NCI-H1930 (cell line): ENCODE data around the gene TFF2.

Experiments used
- DNase-seq, 2 experiments: peaks; one replicate each; lab custom pipeline; 2025; lab: John Stamatoyannopoulos, UW

The TFF2 gene

DNA sequence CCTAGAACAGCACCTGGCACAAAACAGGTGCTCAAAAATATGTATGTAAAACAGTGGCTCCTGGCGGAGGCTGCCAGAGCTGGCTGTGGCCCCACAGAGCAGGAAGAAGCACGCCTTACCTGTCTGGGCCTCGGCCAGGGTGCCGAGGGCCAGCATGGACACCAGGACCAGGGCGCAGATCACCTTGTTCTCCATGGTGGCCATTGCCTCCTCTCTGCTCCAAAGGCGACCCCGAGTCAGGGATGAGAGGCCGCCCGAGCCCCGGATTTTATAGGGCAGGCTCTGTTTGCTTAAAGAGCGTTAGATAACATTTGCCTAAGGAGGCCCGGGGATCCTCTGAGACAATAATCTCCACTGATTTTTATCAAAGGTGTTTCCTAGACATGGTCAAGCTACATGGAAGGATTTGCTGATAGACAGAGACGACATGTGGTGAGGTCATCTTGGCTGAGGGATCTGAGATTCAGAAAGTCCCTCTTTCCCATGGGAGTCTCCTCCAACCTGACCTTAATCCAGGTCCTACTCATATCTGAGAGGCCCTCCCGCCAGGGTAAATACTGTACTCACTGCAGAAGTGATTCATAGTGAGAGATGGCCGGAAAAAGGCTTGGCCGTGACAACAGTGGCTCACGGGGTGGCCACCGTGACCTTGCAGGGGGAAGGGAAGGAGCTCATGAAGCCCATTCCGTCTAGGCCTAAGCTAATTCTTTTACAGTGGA is 15.7 kb upstream of the TFF2 start, which contains the start of gene TFF1:
Gene TFF1, minus strand, starts transcription at position 244 of the 719 bp plus-strand sequence. Its CDS starts 40 bp downstream, at position 204.
- no peak for DNase-seq

DNA sequence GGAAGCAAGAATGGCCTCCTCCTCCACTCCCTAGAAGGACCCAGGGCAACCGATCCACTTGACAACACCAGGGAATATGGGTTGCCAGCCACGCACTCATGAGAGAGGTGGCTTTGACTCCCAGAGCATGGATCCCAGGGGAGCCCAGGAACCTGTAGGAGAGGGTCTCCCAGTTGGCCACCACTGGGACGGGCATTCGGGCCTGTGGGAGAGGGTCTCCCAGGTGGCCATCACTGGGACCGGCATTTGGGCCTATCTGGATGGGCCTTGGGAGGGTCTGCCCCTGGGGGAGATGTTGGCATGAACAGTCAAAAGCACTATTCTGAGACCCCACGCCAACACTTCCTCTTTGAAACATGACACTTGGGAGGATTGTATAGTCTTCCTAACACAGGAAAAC is 15.0 kb upstream of the TFF2 start:
- DNase-seq = no peak

DNA sequence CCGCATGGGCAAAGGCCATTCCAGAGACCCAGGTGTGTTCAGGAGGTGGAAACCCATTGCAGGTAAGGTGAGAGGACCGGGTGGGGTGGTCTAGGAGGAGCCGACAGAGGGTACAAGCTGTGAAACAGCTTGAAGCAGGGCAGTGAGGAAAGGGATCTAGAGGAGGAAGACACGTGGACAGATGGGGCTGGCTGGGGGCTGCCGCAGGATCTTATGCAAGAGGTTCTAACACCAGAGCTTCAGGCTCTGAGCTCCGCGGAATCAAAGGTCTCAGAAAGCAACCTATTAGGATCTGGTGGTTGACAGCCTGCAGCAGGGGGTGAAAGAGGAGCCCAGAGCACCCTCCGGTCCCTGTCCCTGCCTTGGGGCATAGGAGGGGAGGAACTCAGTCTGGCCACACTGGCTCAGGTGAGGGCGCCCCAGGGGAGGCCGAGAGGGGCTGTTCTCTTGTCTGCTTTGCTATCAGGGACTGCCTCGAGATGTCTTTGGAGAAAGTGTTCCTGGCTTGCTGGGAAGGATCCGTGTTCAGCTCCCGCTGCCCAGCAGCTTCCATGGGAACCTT is 13.6 kb upstream of the TFF2 start:
- DNase-seq = no peak

DNA sequence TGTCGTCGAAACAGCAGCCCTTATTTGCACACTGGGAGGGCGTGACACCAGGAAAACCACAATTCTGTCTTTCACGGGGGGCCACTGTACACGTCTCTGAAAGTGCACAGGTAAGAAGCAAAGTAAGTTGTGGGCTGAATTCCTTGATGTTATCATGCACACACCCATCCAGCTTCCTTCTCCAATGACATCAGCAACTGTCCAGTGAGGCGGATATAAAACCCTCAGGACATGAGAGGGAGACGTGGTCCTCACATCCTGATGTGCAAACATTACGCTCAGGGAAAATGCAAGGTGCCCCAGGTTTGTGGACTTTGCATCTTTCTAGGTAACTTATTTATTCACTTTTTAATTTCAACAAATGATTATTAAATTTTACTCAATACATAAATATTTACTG is 12.5 kb upstream of the TFF2 start:
- DNase-seq = no peak

DNA sequence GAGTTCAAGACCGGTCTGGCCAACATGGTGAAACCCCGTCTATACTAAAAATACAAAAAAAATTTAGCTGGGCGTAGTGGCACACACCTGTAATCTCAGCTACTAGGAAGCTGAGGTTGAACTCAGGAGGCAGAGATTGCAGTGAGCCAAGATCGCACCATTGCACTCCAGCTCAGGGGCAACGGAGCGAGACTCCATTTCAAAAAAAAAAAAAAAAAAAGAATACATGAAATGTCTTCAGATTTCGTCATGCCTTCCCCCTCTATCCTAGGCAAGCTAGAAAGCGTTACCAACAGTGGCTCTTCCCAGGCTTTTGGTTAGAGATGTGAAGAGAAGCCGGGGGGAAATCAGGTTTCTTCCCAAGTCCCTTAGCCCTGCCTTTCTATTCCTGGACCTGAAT is 11.9 kb upstream of the TFF2 start:
- DNase-seq = no peak

DNA sequence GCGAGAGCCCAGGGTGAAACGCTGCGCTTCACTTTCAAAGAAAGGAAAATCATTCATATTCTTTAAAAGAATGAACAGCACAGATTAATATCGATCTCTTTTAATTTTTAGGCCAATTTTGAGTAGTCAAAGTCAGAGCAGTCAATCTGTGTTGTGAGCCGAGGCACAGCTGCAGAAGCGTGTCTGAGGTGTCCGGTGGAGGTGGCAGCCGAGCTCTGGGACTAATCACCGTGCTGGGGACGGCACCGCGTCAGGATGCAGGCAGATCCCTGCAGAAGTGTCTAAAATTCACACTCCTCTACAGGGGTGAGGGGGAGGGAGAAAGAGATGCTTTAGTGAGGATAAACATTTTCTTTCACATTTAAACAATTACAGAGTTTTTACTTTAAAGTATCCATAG is 11.4 kb upstream of the TFF2 start:
- DNase-seq = no peak

DNA sequence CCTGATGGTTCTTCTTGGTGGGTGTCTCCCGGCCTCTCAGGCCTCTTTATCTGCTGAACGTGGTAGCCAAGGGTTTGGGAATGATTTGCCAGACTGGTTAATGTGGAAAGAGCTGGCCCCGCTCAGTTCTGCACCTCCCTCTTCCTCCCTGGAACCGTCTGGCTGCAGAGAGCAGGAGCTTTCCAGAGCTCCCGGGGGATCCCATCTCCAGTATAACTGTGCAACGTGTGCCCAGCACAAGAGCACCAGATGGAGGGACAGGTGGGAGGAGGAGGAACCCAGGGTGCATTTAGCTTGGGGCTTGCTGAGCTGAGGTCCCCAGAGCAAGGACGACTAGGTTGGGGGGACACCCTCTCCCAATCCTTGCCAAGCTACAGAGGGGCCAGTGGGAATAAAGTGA is 10.5 kb upstream of the TFF2 start:
- DNase-seq = no peak

DNA sequence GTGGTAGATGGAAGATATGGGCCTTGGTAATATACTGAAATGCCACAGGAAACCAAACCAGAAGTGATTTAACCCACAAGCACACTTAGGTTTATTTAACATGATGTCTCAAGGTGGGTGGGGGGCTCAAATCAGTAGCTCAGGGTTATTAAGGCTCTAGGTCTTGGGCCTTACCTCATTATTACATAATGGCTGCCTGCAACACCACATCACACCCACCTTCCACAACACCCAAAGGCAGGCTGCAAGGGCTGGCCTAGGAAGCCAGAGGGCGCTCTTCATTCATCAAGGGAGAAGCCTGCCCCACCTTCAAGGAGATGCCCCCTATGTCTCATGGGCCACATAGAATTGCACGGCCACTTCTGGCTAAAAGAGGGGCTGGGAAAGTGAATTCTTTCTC is 9.5 kb upstream of the TFF2 start:
- no peak for DNase-seq

DNA sequence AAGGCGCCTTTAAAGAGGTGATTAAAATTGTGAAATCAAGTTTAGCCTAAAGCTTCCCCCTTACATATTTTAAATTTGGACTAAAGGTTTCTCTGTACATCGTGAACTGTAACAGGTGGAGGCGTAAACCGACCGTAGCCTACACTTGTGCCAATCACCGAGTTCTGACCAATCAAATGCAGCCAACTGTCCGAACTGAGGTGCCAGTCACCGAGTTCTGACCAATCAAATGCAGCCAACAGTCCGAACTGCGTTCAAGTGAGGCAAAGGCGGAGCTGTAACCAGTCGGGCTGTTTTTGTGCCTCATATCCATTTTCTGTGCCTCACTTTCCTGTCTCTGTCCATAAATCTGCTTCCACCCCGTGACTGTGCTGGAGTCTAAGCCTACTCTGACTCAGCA is 8.1 kb upstream of the TFF2 start:
- DNase-seq = no peak

DNA sequence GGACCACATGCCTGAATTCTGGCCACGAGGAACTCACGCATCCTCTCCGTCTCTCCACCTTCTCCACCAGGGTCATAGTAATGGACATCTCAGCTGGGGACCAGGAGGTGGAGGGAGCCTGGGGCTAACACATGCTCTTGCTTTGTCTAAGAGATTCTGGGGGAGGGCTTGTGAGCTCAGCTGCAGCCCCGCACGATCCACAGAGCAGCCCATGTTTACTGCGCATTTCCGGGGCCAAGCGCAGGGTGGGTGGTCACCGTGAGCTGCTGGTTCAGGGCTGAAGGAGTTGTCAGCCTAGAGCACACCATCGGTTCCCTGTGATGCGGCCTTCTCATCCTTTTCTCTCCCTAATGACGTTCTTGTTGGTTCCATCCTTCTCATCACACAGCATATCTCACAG is 7.5 kb upstream of the TFF2 start:
- DNase-seq = no peak

DNA sequence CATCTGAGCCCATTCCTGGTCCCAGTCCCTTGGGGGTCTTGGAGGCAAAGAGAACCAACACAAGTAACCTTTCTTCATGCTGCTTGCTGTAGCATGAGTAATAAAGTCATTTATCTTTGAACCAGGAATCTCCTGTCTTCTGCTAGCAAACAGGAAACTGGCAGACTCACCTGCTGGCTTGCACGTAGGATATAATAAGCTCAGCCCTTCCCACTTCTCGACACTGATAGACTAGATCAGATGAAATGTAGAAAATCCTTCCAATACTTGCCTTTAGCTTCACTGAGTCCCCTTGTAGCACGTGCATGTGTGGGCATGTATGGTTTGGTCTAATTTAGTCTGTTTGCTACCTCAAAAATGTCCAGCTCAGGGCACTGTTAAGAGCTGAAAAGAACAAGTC is 6.5 kb upstream of the TFF2 start:
- DNase-seq = no peak

DNA sequence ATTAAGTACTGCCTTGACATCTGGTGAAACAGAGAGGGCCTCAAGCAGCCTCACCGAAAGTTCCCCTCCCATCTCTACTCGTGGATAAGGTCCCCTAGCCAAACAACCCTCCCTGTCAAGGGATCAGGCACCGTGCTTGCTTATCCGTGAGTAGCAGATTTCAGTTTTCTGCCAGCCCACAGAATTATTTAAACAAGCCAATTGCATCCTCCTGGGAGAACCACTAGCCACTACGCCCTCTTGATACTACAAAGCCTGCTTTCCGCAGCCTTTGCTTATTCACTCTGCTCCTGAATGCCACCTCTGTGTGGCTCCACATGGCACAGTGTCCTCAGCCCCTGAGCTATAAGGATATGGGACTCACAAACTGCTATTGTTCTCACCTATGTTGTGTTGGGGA is 5.9 kb upstream of the TFF2 start:
- no peak for DNase-seq

DNA sequence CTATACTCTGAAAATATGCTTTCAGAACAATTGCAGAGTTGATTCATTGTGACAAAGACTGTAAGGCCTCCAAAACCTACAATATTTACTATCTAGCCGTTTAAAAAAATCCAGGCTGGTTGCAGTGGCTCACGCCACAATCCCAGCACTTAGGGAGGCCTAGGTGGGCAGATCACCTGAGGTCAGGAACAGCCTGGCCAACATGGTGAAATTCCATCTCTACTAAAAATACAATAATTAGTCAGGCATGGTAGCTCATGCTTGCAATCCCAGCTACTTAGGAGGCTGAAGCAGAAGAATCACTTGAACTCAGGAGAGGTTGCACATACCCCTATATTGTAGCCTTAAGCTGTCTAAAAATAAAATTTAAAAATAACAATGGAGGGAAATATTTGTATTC is 5.3 kb upstream of the TFF2 start:
- no peak for DNase-seq

DNA sequence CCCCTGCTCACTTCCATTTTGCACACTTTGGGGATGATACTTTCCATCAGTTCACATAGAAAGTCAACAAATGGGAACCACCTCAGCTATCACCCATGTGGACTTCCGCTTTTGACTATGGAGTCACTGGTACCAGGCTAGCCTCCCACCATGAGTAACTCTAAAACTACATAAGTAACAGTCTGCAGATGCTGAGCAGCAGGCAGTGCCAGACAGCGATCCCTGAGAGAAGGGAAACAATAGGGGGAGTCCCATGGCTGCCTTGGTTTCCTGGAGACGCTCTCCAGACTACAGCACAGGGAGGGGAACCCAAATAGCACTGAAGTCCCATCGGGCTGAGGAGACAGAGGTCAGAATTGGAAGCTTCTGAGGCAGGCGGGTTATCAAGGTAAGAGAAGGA is 2.8 kb upstream of the TFF2 start:
- DNase-seq = no peak

DNA sequence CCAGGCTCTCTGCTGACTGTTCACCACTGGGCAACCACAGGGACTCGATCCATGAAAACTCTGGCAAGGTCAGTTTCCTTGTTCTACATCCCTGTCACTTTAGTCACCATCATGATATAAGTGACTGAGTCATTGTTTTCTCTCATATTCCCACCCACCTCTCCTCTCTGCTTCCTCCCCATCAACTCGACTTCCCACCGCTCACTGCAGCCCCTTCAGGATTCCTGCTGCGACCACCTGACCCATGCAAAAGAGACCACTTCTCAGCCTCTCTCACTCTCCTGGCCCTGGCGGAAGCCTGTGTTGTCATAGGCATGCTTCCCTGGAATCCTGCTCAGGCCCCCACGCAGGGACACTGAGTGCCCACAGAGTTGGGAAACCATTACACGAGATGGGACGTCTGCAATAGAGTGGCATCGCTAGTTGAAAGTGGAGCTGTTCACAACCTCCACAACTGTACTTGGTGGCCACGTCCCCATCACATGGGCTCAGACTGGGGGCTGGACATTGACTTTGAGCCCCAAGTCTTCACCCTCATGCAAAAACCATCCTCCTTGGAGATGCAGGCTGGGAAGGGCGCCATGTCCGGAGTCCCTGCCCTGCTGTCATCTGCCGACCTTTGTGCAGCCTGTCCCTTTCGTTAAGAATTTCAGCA is 1.8 kb upstream of the TFF2 start:
- DNase-seq = no peak

DNA sequence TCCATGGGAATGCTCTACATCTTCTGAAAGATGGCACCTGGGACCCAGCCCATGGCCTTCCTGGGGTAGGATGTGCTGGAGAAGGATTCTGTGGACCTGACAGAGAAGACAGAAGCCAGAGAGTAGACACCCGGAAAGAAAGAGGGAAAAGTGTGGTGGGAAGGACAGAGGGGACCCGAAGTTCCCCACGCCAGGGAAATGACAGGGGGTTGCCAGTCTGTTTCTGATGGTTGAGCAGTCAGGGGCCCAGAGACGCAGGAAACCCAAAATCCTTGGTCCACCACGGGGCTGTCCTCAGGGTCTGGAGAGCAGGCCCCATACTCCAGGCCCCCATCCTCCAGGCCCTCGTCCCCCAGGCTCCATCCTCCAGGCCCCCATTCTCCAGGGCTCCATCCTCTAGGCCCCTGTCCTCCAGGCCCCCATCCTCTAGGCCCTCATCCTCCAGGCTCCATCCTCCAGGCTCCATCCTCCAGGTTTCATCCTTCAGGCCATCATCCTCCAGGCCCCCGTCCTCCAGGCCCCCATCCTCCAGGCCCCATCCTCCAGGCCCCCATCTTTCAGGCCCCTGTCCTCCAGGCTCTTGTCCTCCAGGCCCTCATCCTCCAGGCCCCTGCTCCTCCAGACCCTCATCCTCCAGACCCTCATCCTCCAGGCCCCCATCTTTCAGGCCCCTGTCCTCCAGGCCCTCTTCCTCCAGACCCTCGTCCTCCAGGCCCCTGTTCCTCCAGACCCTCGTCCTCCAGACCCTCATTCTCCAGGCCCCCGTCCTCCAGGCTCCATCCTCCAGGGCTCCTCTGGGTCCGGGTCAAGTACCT is 1.0 kb upstream of the TFF2 start:
- no peak for DNase-seq

DNA sequence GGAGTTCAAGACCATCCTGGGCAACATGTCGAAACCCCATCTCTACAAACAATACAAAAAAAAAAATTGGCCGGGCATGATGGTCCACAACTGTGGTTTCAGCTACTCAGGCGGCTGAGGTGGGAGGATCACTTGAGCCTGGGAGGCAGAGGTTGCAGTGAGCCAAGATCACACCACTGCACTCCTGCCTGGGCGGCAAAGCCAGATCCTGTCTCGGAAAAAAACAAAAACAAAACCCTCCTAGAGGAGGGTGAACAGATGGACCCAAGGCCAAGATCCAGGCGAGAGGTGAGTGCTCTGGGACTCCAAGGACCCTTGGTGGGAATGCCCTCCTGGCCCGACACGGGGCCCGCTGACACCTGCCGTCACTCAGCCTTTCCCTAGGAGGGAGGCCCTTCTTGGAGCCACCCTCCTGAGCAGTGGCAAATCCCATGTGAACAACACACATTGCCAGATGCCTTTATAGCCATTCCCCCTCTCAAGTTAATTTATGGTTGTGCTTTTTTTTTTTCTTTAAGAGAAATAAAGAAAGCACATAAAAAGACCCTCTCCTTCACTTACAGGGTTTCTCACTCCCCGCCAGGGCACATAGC is 380 bp downstream of the TFF2 start:
- no peak for DNase-seq

DNA sequence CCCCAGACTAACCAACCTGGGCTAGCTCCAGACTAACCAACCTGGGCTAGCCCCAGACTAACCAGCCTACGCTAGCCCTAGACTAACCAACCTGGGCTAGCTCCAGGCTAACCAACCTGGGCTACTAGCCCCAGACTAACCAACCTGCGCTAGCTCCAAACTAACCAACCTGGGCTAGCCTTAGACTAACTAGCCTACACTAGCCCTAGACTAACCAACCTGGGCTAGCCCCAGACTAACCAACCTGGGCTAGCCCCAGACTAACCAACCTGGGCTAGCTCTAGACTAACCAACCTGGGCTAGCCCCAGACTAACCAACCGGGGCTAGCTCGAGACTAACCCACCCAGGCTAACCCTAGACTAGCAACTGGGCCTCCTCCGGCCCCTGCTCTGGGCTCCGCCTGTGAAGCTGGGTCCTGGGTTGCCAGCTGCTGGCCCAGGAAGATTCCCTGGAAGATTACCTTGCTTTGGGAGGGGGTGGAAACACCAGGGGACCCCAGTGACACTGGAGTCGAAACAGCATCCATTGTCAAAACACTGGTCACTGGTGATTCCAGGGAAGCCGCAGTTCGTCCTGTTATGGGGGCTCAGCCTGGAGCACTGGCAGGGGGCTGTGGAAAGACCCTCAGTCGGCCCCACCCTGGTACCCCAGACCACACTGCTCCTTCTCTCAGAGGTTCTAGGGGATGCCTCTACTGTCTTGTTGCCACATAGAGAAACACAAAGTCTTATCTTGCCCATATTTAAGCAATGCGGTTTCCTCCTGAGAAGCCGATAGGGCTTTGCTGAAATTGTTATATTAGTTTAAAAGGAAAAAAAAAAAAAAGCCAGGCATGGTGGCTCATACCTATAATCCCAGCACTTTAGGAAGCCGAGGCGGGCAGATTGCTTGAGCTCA is 1.1 kb downstream of the TFF2 start:
- no peak for DNase-seq

DNA sequence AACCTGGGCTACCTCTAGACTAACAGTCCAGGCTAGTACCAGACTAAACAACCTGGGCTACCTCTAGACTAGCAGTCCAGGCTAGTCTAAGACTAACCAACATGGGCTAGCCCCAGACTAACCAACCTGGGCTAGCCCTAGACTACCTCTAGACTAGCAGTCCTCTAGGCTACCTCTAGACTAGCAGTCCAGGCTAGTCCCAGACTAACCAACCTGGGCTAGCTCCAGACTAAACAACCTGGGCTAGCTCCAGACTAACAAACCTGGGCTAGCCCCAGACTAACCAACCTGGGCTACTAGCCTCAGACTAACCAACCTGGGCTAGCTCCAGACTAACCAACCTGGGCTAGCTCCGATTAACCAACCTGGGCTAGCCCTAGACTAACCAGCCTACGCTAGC is 2.0 kb downstream of the TFF2 start:
- DNase-seq = no peak

DNA sequence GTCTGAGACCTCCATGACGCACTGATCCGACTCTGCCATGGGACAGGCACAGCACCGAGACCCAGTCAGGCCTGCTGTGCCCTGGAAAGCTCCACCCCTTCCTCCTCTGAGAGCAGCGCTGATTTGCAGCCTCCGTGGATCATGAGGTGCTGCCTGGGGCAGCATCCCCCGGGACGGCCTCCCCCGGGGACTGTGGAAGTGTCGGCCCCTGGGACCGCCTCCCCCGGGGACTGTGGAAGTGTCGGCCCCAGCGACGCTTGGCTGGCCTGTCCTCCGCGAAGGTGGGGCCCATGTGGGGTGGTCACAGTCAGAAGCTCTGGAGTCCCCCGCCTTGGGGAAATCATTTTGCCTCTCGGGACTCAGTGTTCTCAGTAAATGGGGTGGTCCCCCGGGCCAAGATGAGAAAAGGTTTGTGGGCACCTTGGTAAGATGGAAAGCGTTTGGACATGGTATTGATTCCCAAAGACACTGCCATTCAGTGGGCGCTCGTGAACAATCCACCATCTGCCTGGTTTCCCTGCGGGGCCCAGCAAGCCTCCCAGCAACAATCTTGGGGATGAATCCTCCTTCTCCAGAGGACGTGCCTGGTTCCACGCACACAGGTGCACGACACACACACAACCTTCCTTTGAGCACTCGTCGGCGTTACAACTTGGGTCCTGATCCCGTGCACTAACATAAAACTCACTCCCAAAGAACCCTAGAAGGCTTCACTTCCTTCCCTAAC is 3.0 kb downstream of the TFF2 start:
- no peak for DNase-seq
